Cardiac muscle cell (in vitro differentiated cells and primary cell): ENCODE measurements around the gene BPHL. TPM values are rescaled to one million over a fixed set of nuclear protein-coding genes. Genes with fewer than 3 reads are reported as not detected.
"Not testable (repeated sequence)": the region's sequence is repeated elsewhere in the genome, so short reads cannot be mapped to it uniquely, and the experiment has no call there.

Experiments
- DNase-seq, 2 donors: peaks; one replicate each; pipeline versions ENCODE4 v3.0.0 to v3.0.0-alpha.2; 2010 to 2017; ENCODE audit warnings: low read depth in 1 of 2, low spot score in 1 of 2
- H3K27ac ChIP-seq: fragments of 200-600 bp; sonication (generic); 2 replicates; pipeline ENCODE4 v1.5.1; 2016
- H3K27me3 ChIP-seq: fragments of 200-600 bp; sonication (generic); 2 replicates; pipeline ENCODE4 v1.6.0; 2016; ENCODE audit warnings: control low read depth
- H3K36me3 ChIP-seq: fragments of 200-600 bp; sonication (generic); 2 replicates; pipeline ENCODE4 v1.5.1; 2016; ENCODE audit warnings: control low read depth
- H3K4me1 ChIP-seq: fragments of 200-600 bp; sonication (generic); 2 replicates; pipeline ENCODE4 v1.8.1; 2017; ENCODE audit warnings: low read depth, mild to moderate bottlenecking, mixed run types
- H3K4me3 ChIP-seq: fragments of 200-600 bp; sonication (generic); 2 replicates; pipeline ENCODE4 v1.5.1; 2016; ENCODE audit warnings: mild to moderate bottlenecking
- H3K9me3 ChIP-seq: fragments of 200-600 bp; sonication (generic); 2 replicates; pipeline ENCODE4 v1.5.1; 2017; ENCODE audit warnings: low read depth, mild to moderate bottlenecking, control low read depth
- CTCF ChIP-seq: IDR thresholded peaks from 2 replicates; pipeline ENCODE4 v1.5.1; 2012; ENCODE audit warnings: low read depth, mild to moderate bottlenecking, low read length
- polyA plus RNA-seq: library from polyadenylated mRNA; unstranded; fragments of >200 nt; fragmentation: Nextera tagmentation; extraction: Ambion mirVana; gene quantifications from 2 replicates; pipeline ENCODE4 v1.2.1, GENCODE V29; 2016
- total RNA-seq: library from RNA; depleted of rRNA; stranded (reverse); fragments of >200 nt; gene quantifications from 2 replicates; pipeline ENCODE4 v1.2.3, GENCODE V29; 2016

BPHL gene
- total and polyA plus RNA-seq, 2 experiments from 2014 or later, result 27.2 to 72.2 TPM

- TF ChIP-seq CTCF, result no peak
- no peaks in the 10 kb centered on the region for H3K4me1 ChIP-seq
- peaks cover 13% of the 10 kb centered on the region for H3K36me3 ChIP-seq
- no peak overlapping the region for H3K27ac ChIP-seq
- H3K27me3 ChIP-seq, result no peaks in the 10 kb centered on the region
- no peak overlapping the region for H3K4me3 ChIP-seq
- DNase-seq, result no peak
- H3K9me3 ChIP-seq, result no peaks in the 10 kb centered on the region
Measured at GRCh38 chr6:3076320-3076719, 42.2 kb upstream of the BPHL start.

GRCh38 chr6:3077430-3077829 is 41.1 kb upstream of the BPHL start:
- H3K4me1 ChIP-seq, result no peaks in the 10 kb centered on the region
- no peak for TF ChIP-seq CTCF
- no peak overlapping the region for H3K4me3 ChIP-seq
- DNase-seq, result no peak
- no peaks in the 10 kb centered on the region for H3K27me3 ChIP-seq
- H3K36me3 ChIP-seq, result peaks cover 13% of the 10 kb centered on the region
- no peak overlapping the region for H3K27ac ChIP-seq
- H3K9me3 ChIP-seq, result no peaks in the 10 kb centered on the region

GRCh38 chr6:3078952-3079351 is 39.6 kb upstream of the BPHL start:
- H3K4me1 ChIP-seq, H3K27me3 ChIP-seq, DNase-seq, H3K27ac ChIP-seq, H3K4me3 ChIP-seq, H3K9me3 ChIP-seq: not testable (repeated sequence)
- peaks cover 18% of the 10 kb centered on the region for H3K36me3 ChIP-seq

- Histone ChIP-seq H3K4me1 (no peaks in the 10 kb centered on the region), H3K9me3 (no peaks in the 10 kb centered on the region), H3K27ac (no peak overlapping the region), H3K36me3 (peaks cover 21% of the 10 kb centered on the region), H3K27me3 (no peaks in the 10 kb centered on the region), H3K4me3 (no peak overlapping the region)
- no peak for DNase-seq
- TF ChIP-seq CTCF, result no peak
Measured at GRCh38 chr6:3079682-3080081, 38.8 kb upstream of the BPHL start.

GRCh38 chr6:3081960-3082359 is 36.6 kb upstream of the BPHL start:
- H3K27me3 ChIP-seq, result no peaks in the 10 kb centered on the region
- no peak for DNase-seq
- H3K9me3 ChIP-seq, result no peaks in the 10 kb centered on the region
- H3K4me1 ChIP-seq, result no peaks in the 10 kb centered on the region
- peaks cover 27% of the 10 kb centered on the region for H3K36me3 ChIP-seq
- no peak overlapping the region for H3K4me3 ChIP-seq
- TF ChIP-seq CTCF, result no peak
- H3K27ac ChIP-seq, result no peak overlapping the region

- no peaks in the 10 kb centered on the region for H3K27me3 ChIP-seq
- peaks cover 29% of the 10 kb centered on the region for H3K36me3 ChIP-seq
- TF ChIP-seq CTCF, result no peak
Measured at GRCh38 chr6:3085074-3085473, 33.4 kb upstream of the BPHL start.

More at GRCh38 chr6:3085074-3085473, 33.4 kb upstream of the BPHL start:
- no peak overlapping the region for H3K27ac ChIP-seq
- no peak overlapping the region for H3K4me3 ChIP-seq
- no peaks in the 10 kb centered on the region for H3K4me1 ChIP-seq
- peak in 1 of 2 donors; percentile 67 for DNase-seq
- no peaks in the 10 kb centered on the region for H3K9me3 ChIP-seq
